HG03575 (cell line): ENCODE data around the gene BUB3.

ENCODE experiments used
- ATAC-seq: cut with Tn5 transposase; IDR thresholded peaks from one replicate; pipeline ENCODE4 v1.9.1; 2021; ENCODE audit not compliant: unreplicated experiment, insufficient number of reproducible peaks, low FRiP score; ENCODE audit errors: extremely low read depth

BUB3 gene

DNA sequence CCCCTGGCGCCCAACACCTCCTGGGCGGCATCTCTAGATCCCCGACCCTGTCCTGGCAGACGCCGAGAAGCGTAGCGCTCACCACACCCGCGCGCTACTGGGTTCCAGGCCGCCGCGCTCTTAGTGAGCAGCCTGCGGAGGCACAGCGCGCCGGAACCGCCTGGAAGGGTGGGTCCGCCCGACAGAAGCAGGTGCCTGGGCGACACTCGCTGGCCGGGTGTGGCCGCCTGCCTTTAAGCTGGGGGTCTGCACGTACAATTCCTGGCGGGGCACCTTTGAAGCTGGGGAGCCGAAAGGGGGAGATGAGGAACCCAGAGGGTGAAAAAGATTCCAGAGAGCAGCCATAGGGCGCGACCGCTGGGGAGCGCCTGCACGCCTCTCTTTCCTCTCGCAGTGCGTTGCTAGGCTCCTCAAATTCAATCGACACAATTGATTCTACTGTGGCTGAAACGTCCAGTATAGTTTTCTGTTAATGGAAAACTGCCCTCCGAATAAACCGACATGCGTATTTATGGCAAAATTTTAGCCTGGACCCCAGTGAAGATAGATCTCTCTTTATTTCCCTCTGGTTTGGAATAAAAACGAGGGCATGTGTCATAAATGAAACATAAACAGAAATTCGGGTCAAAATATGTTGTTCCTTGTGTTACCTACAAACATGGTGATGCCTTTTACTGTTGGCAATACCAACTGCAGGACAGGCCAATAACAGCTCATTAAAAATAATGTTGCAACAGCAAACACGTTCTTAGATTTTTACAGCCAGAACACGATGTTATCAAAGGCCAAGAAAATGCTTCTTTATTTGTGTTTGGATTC, 13.8 kb upstream of the BUB3 start:
- no peak for ATAC-seq

GRCh38 chr10:123140983-123141390, 13.2 kb upstream of the BUB3 start:
- ATAC-seq = no peak

- no peak for ATAC-seq
These were observed 12.2 kb upstream of the BUB3 start for GRCh38 chr10:123141791-123142700.

DNA sequence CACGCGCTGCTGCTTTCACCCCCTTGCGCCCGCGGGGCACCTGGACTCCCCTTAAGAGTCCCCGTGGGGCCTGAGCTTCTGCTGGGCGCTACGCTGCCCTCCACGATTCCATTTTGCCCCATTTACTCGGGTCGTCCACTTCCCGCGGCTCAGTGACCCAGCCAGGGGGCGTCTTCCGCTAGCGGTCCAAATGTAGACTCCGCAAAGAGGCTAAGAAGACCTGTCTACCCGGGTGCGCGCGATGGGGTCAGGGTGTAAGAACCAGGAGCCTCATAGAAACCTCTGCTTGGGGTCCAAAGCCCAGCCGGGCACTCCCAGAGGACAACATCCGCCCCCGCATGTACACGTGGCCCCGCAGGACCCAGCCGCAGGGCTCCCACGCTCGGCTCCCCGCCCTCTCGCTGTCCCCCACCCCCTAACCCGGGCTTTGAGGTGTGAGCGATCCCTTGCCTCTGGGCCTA, 11.5 kb upstream of the BUB3 start:
- ATAC-seq = no peak

- ATAC-seq = no peak
These were observed 10.9 kb upstream of the BUB3 start for GRCh38 chr10:123143162-123143824.

- ATAC-seq = no peak
These were observed 10.4 kb upstream of the BUB3 start for GRCh38 chr10:123143825-123144168.

DNA sequence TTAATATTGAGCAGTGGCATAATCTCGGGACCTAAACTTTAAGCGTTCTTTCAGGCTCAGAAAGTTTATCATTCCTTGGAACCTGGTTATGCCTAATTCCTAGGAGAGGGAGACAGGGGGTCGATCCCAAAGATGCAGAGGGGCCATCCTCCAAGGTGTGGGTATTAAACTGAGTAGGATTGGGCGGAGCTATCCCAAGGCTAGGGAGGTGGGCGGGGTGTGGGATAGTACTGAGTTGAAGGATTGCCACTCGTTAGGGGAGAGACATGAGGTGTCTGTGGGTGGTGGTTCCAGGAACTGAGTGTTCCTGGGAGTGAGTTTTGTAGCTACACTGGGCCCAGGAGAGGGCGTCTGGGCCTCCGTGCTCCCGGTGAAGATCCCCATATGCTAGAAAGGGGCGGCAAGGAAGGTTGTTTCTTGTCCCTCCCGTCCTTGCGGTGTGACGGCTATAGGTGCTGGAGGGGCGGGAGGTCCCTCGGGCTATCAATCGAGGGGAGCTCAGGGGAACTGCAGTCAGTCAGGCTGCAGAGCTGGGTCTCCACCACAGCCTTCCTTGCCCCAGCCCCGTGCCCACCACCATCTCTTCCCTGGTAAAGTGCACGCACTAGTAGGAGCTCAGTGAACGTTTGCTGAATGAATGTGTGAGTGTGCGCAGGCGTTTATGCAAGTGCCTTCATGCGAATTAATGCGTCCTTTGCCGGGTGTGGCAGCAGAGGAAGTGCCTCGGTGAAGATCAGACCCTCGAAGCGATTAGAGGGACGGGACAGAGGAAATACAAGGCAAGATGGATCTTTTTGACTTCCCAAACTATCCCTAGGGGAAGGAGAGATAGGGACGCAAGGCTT, 9.3 kb upstream of the BUB3 start:
- no peak for ATAC-seq

DNA sequence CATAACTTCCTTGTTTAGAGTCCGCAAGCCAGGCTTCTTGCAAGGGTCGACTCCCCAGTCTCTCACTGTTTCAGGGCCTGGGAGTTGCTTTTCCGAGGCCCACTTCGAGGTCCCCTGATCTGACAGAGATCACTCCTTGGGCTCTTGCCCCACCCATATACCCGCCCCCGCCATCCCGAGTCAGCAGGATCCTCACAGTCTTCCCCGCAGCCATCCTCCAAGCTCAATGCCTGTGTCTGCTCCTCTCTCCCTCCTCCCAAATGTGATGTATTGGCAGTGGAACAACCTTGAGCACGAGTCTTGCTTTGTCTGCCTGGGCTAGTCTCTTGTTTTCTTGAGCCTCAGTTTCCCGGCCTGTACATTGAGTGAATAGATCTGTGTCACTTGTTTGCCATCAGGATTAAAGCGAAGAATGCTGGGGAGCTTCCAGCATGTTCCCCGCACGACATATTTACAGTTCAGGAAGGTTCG, 8.6 kb upstream of the BUB3 start:
- no peak for ATAC-seq

- ATAC-seq = no peak
These were observed 7.9 kb upstream of the BUB3 start for GRCh38 chr10:123146013-123146893.

DNA sequence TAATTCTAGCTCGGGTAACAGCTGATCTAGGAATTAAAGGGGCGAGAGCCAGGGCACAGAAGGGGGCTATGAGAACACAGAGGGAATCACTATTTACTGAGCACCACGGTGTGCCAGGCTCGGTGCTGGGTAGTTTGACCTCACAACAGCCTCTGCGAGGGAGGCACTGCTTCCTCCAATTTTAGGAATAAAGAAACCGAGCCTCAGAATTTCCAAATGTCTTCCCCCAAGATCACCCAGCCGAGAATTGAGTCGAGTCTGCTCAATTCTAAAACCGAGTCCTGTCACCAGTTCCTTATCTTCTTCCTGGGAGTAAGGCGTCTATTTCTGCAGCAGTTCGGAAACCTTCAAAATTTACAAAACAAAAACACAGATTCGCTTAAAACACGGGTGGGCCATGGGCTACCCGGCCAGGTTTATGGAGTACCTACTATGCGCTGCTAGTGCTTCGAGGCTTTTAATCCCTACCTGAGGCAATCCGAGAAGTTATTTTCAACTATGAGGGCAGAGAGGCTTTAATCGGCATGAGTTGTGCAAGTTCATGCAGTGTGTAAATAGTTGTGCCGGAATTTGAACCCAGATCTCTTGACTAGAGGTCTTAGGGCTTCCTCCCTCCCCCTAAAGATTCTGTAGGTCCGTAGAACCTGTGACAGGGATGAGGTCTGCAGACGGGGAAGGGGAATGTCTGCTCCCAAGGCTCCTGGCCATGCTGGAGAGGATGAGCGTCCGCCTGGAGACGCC, 7.1 kb upstream of the BUB3 start:
- no peak for ATAC-seq

DNA sequence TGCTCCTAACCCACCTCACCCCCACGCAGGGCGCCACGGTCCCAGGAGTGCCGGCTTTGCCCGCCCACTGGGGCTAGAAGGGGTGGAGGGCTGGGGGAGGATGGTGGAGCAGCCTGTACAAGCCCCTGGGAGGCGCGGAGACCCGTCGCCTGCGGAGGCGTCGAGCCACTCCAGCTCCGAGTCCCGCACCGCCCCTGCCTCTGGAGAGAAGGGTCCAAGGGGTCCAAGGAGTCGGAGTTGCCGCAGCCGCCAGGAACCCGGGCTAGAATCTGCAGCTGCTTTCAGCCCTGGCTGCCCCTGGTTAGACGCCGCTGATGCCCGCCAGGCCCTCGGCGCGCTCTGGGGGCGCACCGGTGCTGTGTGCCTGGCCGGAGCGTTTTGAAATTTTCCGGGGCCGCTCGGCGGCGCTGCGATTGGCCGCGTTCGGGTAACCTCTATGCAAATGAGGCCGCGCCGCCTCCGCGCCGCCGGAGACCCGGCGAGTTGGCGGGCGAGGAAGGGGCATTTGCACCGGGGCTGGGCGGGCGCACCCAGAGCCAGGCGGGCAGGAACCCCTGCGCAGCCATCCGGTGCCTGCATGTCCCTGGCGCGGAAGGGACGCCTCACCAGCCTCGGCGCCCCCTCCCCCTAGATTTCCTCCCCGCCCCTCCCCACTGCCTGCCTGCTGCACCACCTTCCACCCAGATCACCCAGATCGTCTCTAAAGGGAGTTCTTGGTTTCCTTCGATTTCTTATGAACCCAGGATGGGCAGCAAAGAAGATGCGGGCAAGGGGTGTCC, 6.4 kb upstream of the BUB3 start, which contains the start of gene HMX2:
TSS of gene HMX2 (plus strand) at position 502 of the 779 bp plus-strand sequence. CDS start at position 745, 243 bp downstream.
- ATAC-seq = no peak

GRCh38 chr10:123148414-123149161, 5.6 kb upstream of the BUB3 start:
- no peak for ATAC-seq

DNA sequence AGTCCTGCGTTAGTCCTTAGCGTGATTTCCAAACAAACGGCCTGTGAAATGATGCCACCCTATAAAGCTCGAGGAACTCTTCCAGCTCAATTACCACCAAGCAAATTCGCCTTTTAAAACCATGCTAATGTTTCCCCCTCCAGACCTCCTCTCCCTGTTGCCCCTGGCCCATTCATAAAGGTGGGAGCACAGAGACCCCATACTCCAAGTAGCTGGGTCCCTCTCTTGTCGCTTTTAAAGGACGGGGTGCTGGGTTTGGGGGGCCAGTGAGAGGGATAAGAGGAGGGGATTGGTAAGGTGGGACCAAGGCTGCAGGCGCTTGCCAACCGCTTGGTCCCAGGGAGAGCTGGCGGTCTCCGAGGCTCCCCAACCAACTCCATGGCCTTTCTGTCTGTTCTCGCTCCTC, 5.0 kb upstream of the BUB3 start:
- ATAC-seq = no peak

GRCh38 chr10:123149568-123150270, 4.5 kb upstream of the BUB3 start:
- ATAC-seq = no peak
